COR-L47 (cell line): ENCODE data around the gene TMEM53.

Experiments used
- DNase-seq: peaks from one replicate; lab custom pipeline; 2025; lab: John Stamatoyannopoulos, UW

TMEM53 gene

DNA sequence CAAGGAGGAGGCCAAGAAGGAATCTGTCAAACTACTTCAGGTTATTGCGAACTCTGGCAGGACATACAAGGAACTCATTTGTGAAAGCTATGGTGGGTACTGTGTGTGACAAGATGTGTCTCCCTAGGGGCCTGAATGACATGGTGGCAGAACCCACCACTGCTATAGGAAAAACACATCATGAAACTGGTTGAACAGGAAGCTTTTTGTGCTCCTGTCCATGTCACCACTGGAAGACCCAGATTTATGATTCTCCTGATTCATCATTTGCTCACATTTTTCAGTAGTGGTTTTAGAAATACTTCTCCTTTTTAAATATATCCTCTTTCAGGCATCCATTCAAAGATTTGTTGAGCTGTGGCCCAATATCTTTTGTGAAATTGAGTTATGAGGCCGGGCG lies 23.9 kb upstream of the TMEM53 start:
- DNase-seq = no peak

DNA sequence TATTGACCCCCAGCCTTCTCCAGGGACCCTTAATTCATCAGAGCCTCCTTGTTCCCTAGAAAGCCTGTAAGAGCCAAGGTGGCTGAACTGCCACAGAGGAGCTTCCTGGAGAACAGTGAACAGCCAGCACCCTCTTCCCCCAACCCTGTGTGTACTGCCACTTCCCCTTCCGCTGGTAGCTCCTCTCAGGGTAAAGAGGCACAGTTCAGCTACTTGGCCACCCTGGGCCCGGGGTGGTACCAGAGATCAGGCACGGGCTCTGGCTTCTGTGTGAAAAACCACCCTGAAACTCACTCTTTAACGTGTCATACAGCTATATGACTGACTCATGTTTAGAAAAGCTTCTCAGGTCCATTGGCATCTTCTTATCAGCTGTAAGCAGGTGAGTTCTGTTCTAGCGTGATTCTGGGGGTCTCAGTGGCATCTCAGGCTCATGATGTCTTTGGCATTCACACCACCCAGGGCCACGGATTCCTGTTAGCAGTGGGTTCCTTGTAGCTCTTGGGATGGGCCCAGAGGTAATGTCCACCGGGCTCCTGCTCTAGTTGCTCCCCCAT lies 22.6 kb upstream of the TMEM53 start:
- no peak for DNase-seq

DNA sequence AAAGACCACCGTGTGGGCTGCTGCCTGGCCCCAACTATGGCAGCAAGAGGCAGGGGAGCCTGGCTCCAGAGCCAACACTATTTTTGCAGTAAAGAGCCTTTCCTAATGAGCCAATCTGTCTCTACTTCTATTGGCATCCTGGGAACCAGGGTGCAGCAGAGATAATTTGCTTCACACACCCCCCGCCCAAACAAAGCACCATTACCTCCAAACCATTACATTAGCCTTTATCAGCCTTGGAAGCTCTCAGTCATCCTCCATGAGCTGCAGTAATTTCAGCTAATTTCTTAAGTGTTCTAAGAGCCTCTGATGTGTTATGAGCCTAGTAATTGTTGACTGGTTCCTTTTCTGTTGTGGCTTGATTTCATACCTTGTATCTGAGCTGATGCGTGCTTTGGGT lies 21.8 kb upstream of the TMEM53 start:
- DNase-seq = no peak

DNA sequence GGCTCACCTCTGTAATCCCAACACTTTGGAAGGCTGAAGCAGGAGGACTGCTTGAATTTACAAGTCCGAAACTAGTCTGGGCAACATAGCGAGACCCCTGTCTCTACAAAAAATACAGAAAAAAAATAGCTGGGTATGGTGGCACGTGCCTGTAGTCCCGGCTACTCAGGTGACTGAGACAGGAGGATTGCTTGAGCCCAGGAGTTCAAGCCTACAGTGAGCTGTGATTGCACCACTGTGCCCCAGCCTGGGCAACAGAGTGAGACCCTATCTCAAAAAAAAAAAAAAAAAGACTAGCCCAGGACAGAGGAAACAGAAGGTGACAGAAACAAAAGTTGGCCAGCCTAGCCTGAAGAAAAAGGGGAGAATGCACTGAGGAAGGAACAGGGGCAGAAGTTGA lies 21.4 kb upstream of the TMEM53 start:
- no peak for DNase-seq

DNA sequence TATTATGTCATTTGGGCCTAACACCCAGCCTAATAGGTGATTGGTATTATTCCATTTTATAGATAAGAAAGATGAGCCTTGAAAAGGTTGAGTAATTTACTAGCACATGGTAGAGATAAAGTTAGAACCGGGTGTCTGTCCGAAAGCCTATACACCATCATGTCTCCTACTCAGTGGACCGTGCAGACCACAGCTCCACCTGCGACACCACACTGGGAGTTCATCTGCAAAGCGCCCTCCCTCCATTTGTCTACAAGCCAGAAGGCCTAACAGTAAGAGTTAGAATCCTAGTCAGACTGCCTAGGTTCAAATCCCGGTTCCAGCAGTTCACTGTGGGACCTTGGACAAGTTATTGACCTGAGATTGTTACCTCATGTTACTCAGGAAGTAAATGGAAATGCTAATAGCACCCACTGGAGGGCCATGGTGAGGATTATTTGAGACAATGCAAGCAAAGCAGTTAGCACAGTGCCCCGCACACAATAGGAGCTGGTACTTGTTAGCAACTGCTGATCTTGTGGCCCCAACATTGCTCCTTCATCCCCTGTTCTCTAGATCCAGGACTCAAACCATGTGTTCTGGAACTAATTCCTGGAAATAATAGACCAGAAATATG lies 20.7 kb upstream of the TMEM53 start:
- DNase-seq = no peak

DNA sequence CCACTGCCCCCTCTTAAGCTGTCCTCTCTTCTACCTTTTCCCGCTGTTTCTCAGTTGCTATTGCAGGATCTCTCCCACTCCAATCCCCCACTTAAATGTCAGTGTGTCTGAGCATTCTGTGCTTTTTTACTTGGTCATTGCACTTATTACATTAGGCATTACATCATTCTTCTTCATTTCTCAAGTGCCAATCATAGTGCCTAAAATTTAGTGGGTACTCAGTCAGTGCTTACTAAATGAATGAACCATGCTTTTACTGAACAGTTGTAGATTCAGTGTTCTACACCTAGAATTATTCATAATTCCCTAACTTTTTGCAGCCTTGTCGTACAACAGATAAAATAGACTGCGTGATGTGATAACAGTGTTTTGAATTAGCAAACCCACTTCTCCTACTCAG lies 19.6 kb upstream of the TMEM53 start:
- DNase-seq = no peak

- no peak for DNase-seq
Measured at GRCh38 chr1:44693159-44693558, 18.9 kb upstream of the TMEM53 start.

GRCh38 chr1:44689447-44689765 lies 15.1 kb upstream of the TMEM53 start:
- no peak for DNase-seq

DNA sequence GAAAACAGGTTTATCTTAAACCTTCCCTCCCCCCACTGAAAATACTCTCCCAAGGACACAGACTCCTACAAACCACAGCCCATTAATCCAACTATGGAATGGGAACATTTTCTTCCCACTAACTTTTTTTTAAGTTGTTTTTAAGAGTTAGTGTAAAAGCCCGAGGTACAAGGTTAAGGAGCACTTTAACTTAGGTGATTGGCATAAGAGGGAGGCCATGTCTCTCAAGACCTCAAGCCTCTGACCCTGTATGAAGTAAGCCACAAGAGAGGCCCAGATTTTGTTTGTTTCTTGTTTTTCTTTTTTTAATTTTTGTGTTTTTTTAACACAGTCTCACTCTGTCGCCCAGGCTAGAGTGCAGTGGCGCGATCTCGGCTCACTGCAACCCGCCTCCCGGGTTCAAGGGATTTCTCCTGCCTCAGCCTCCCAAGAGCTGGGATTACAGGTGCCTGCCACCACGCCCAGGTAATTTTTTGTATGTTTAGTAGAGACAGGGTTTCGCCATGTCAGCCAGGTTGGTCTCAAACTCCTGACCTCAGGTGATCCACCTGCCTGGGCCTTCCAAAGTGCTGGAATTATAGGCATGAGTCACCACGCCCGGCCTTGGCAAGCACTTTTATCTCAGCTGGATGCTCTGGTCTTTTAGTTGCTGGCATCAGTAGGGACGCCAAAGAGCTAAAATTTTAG lies 14.6 kb upstream of the TMEM53 start:
- DNase-seq = no peak

DNA sequence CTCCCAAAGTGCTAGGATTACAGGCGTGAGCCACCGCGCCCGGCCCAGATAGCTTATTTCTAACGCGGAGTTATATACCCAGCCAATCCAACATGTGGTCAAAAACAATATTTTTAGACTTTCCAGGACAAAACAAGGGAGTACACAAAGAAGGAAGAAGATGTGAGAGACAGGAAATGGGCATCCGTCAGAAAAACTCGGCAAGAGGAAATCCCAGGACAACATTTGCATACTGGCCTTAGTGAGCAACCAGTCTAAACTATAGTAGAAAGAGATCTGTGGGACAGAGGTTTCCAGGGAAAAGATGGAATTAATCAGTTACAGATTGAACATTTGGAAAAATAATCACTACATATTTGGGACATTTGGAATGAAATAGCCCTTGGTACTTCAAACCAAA lies 11.6 kb upstream of the TMEM53 start:
- DNase-seq = no peak

DNA sequence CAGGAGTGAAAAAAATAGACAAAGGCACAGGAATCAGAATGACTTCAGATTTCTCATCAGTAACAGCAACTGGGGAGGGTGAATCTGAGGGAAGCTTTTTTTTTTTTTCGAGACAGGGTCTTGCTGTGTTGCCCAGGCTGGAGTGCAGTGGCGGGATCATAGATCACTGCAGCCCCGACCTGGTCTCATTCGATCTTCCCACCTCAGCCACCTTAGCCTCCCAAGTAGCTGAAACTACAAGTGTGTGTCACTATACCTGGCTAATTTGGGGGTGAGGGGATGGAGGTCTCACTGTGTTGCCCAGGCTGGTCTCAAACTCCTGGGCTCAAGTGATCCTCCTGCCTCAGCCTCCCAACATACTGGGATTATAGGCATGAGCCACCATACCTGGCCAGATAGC lies 10.9 kb upstream of the TMEM53 start:
- no peak for DNase-seq

- DNase-seq = no peak
Measured at GRCh38 chr1:44684525-44684924, 10.2 kb upstream of the TMEM53 start.

- no peak for DNase-seq
Measured at GRCh38 chr1:44682883-44683265, 8.6 kb upstream of the TMEM53 start.

GRCh38 chr1:44681905-44682882 lies 7.9 kb upstream of the TMEM53 start:
- DNase-seq = no peak

DNA sequence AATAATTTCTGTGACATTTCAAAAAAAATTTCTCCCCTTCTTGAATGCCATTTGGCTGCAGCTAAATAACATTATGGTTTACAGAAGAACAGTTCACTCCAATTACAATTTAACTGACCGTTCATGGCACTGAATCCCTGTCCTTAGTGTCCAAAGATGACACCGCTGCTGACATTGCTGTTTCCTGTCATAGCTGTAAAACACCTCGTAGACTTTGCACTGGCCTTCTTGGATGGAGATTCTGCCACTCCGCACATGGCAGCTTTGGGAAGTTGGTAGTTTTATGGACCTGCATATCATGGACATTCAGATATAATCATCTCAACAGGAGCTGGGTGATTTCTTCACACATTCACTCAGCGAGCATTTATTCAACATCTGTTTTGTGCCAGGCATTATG lies 5.2 kb upstream of the TMEM53 start:
- DNase-seq = no peak

GRCh38 chr1:44678626-44679025 lies 4.3 kb upstream of the TMEM53 start:
- DNase-seq = no peak

- no peak for DNase-seq
Measured at GRCh38 chr1:44678120-44678519, 3.8 kb upstream of the TMEM53 start.

DNA sequence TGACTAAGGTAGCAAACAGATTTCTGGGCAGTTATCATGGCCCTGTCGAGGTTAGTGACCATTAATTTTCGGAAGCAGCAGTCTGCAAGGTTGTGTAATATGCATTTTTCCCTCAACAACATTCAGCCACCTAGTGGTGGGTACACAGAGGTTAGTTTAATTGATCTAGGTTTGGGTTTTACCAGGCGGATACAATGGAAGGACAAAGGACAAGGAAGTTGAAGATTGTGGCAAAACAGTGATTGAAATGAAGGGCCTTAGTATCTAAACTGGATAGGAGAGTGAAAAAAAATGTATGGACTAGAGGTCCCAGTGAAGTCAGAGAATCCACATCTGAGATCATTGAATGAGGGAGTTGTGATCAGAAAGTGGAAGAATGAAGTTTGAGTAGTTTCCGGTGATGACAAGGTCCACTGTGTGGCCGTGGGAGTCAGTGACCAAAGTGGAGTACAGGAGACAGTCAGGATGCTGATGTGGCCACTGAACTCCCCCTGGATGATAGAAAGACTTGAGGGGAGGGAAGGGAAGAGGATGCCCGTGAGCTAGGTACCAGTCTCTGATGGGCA lies 3.0 kb upstream of the TMEM53 start:
- no peak for DNase-seq

GRCh38 chr1:44676484-44677200 lies 2.4 kb upstream of the TMEM53 start:
- DNase-seq = no peak

GRCh38 chr1:44675186-44675585 lies 905 bp upstream of the TMEM53 start:
- no peak for DNase-seq

- DNase-seq = no peak
Measured at GRCh38 chr1:44673675-44674112, 587 bp downstream of the TMEM53 start.
